Iris pigment epithelial cell (primary cell): ENCODE data around the gene MYDGF.
A peak's percentile ranks its signal among the peaks of the same experiment; 100 is the strongest.
"Not testable (repeated sequence)": the region's sequence is repeated elsewhere in the genome, so short reads cannot be mapped to it uniquely, and the experiment has no call there.

Experiments used
- DNase-seq: peaks from one replicate; pipeline ENCODE4 v3.0.0-alpha.2; 2011; ENCODE audit warnings: low read depth

The MYDGF gene

GRCh38 chr19:4699826-4700692 lies 29.9 kb upstream of the MYDGF start:
- DNase-seq: no peak

- no peak for DNase-seq
Observed at GRCh38 chr19:4697304-4697703, 27.2 kb upstream of the MYDGF start.

- DNase-seq: no peak
Observed at GRCh38 chr19:4695224-4695731, 25.1 kb upstream of the MYDGF start.

- DNase-seq: peak; percentile 98
Observed at GRCh38 chr19:4694211-4694987, 24.3 kb upstream of the MYDGF start.

- DNase-seq: no peak
Observed at GRCh38 chr19:4693471-4694121, 23.5 kb upstream of the MYDGF start.

GRCh38 chr19:4693078-4693350 lies 22.9 kb upstream of the MYDGF start:
- no peak for DNase-seq

- DNase-seq: no peak
Observed at GRCh38 chr19:4692251-4693077, 22.3 kb upstream of the MYDGF start.

- DNase-seq: no peak
Observed at GRCh38 chr19:4691373-4691772, 21.2 kb upstream of the MYDGF start.

GRCh38 chr19:4690361-4690760 lies 20.2 kb upstream of the MYDGF start:
- DNase-seq: no peak

- DNase-seq: no peak
Observed at GRCh38 chr19:4689403-4689802, 19.3 kb upstream of the MYDGF start.

- no peak for DNase-seq
Observed at GRCh38 chr19:4688587-4688986, 18.4 kb upstream of the MYDGF start.

- DNase-seq: no peak
Observed at GRCh38 chr19:4687396-4687795, 17.3 kb upstream of the MYDGF start.

- no peak for DNase-seq
Observed at GRCh38 chr19:4686700-4687099, 16.6 kb upstream of the MYDGF start.

- no peak for DNase-seq
Observed at GRCh38 chr19:4684312-4685095, 14.4 kb upstream of the MYDGF start.

- DNase-seq: no peak
Observed at GRCh38 chr19:4682417-4683200, 12.5 kb upstream of the MYDGF start.

- DNase-seq: not testable (repeated sequence)
Observed at GRCh38 chr19:4680021-4680420, 9.9 kb upstream of the MYDGF start.

GRCh38 chr19:4678881-4679790 lies 9.0 kb upstream of the MYDGF start:
- DNase-seq: peak; percentile 31

GRCh38 chr19:4676955-4677731 lies 7.0 kb upstream of the MYDGF start:
- peak; percentile 63 for DNase-seq
